ENCODE measurements around the gene ETV7. TPM values are rescaled to one million over a fixed set of nuclear protein-coding genes. Genes with fewer than 3 reads are reported as not detected.

Gene ETV7
- total and polyA plus RNA-seq, 12 donors: 0.10 to 5.9 (median 0.17) TPM; not detected in 5

DNA sequence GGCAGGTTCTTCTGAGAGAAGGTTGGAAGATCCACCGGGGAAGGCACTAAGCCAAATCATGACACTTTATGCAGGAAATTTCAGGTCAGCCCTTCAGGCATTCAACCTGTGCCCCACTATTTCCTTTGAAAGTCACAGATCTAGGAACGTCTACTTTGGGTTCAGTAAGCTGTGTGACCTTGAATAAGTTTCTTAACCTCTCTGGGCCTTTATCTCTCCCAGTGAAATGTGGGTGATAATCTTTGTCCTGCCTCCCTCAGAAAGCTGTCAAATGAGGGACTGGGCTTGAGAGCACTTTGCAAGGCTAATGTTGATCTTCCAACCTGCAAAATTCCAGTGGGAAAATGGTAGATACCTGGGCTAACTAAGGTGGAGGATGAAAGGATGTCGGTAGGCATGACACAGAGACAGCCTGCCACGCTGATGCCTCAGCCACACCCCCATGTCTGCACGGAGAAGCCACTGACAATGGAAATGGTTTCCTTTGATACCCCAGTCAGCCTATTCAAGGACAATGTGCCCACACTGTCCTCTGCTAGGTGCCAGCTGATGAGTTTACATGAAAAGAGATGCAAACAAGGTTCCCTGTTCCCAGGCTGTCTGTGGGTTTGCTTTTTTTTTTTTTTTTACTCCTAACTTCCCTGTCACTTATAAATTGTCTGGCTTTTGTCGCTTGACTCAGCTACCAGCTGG lies 60.1 kb downstream of the ETV7 start:
- no peak for TF ChIP-seq CTCF (IDR thresholded peaks at IDR 0.05)
- no peak for ATAC-seq

DNA sequence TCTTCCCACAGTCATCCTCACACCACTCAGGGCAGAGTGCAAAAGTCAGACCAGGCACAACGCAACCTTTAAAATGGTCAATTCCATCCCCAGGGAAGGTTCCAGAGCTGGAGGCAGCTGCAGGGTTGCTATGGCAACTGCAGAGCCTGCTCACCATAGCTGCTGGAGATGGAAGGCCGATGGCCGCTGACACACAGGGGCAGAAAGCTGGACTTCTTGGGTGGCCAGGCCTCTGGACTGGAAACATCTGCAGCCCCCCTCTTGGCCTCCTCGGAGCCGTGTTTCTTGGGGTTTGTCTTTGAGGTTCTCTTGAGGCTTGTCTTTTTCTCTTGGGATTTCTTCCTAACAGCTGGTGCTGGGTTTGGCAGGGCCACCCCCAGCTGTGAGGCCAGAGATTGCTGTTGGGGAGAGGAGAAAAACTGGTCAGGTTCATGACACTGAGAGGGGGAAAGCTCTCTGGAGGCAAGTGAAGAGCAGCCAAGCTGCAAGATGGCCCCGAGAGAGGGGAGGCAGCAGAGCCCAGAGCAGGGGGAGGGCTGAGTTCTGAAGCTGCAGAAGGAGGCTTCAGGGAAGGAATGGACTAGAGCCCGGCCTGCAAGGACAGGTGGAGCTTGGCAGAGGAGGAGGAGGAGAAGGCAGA lies 61.0 kb downstream of the ETV7 start:
- DNase-seq: peak; percentile 29 to 39
- peaks cover 0 to 47% (median 35%) of the 10 kb centered on the region in 7 donors for H3K27me3 ChIP-seq
- TF ChIP-seq CTCF (IDR thresholded peaks at IDR 0.05): no peak
- no peak overlapping the region for H3K4me3 ChIP-seq
- H3K4me1 ChIP-seq: peaks cover 0 to 9% (median 0%) of the 10 kb centered on the region in 9 donors
- peak in 6 of 8 donors; percentile 24 to 76 (median 56) for ATAC-seq
- H3K27ac ChIP-seq: no peak overlapping the region
- WGBS, 2 donors: 63 to 73% methylated on average over 7 of the region's 7 CpGs
- H3K9me3 ChIP-seq: no peaks in the 10 kb centered on the region
- intact Hi-C loops (cut with DNase I): no loop called here
- H3K36me3 ChIP-seq: no peaks in the 10 kb centered on the region

More for the DNA sequence above, 60.1 kb downstream of the ETV7 start:
- Histone ChIP-seq H3K27me3 (peaks cover 0 to 55% (median 39%) of the 10 kb centered on the region in 7 donors), H3K4me1 (peaks cover 0 to 9% (median 0%) of the 10 kb centered on the region in 9 donors), H3K4me3 (no peak overlapping the region), H3K36me3 (no peaks in the 10 kb centered on the region), H3K9me3 (no peaks in the 10 kb centered on the region), H3K27ac (no peak overlapping the region)
- WGBS, 2 donors: 39 to 43% methylated on average over 6 of the region's 6 CpGs
- no peak for DNase-seq
- intact Hi-C loops (cut with DNase I): no loop called here

DNA sequence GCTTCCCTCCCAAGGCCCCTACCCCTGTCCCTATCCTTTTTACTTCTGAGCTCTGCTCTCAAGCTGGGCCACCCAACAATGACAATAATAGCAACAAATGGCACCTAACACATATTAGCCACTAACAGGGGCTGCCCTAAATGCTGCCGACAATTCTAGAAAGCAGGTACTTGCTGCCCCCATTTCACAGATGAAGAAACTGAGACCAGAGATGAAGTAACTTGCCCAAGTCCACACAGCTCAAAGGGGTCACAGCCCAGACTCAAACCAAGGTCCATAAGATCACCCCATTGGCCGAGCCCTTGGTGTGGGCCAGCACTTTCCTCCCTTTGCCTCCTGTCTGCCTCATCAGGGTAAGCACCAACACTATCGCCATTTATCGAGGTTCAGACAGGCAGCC lies 62.8 kb downstream of the ETV7 start:
- 91 to 94% methylated on average over 4 of the region's 4 CpGs for WGBS, 2 donors
- Histone ChIP-seq H3K4me1 (peaks cover 0 to 9% (median 0%) of the 10 kb centered on the region in 9 donors), H3K27me3 (peaks cover 0 to 31% (median 17%) of the 10 kb centered on the region in 7 donors), H3K27ac (no peak overlapping the region), H3K36me3 (no peaks in the 10 kb centered on the region), H3K4me3 (no peak overlapping the region), H3K9me3 (no peaks in the 10 kb centered on the region)
- DNase-seq: no peak
- intact Hi-C loops (cut with DNase I): no loop called here
- no peak for ATAC-seq
- no peak for TF ChIP-seq CTCF (IDR thresholded peaks at IDR 0.05)

DNA sequence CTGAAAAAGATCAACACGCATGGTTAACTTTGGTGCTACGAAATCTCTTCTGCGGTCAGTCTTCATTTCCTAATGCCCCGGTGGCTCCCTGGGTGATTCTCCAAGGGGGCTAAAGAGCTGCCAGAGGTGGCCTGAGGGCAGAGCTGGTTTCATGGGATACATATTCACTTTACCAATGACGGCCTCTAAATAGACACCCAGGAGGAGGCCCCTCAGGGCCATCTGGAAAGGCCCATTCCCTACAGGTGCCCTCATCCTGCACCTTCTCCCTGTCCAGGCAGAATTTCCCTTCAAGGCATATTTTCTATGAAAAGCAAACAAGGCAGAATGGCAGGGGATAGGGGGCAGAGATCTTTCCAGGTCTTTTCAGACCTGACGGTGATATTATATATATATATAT lies 63.3 kb downstream of the ETV7 start:
- H3K9me3 ChIP-seq: no peaks in the 10 kb centered on the region
- H3K27me3 ChIP-seq: peaks cover 0 to 30% (median 12%) of the 10 kb centered on the region in 7 donors
- ATAC-seq: no peak
- 90 to 94% methylated on average over 6 of the region's 6 CpGs for WGBS, 2 donors
- peaks cover 0 to 9% (median 0%) of the 10 kb centered on the region in 9 donors for H3K4me1 ChIP-seq
- intact Hi-C loops (cut with DNase I): no loop called here
- H3K36me3 ChIP-seq: no peaks in the 10 kb centered on the region
- no peak for DNase-seq
- H3K4me3 ChIP-seq: no peak overlapping the region
- no peak overlapping the region for H3K27ac ChIP-seq
- TF ChIP-seq CTCF (IDR thresholded peaks at IDR 0.05): no peak
